Smooth muscle cell (in vitro differentiated cells): ENCODE data around the gene SEL1L3. TPM values are rescaled to one million over a fixed set of nuclear protein-coding genes. Genes with fewer than 3 reads are reported as not detected.

Experiments used
- DNase-seq: peaks from one replicate; lab custom pipeline; 2025; ENCODE audit not compliant: unreplicated experiment; lab: John Stamatoyannopoulos, UW
- H2AFZ ChIP-seq: fragments of 200-600 bp; sonication (generic); 2 replicates; pipeline ENCODE4 v1.6.0; 2016; ENCODE audit warnings: antibody characterized with exemption, low read depth, mild to moderate bottlenecking
- H3F3A ChIP-seq: fragments of 200-600 bp; sonication (generic); 2 replicates; pipeline ENCODE4 v1.6.0; 2017; ENCODE audit warnings: antibody characterized with exemption, low read depth
- H3K27ac ChIP-seq: fragments of 200-600 bp; sonication (generic); 2 replicates; pipeline ENCODE4 v1.5.1; 2016; ENCODE audit warnings: low read depth, mild to moderate bottlenecking
- H3K27me3 ChIP-seq: fragments of 200-600 bp; sonication (generic); 2 replicates; pipeline ENCODE4 v1.6.1; 2016; ENCODE audit warnings: low read depth, mild to moderate bottlenecking
- H3K36me3 ChIP-seq: fragments of 200-600 bp; sonication (generic); 2 replicates; pipeline ENCODE4 v1.5.1; 2016; ENCODE audit warnings: low read depth
- H3K4me1 ChIP-seq: fragments of 200-600 bp; sonication (generic); 2 replicates; pipeline ENCODE4 v1.5.1; 2016; ENCODE audit warnings: low read depth
- H3K4me2 ChIP-seq: fragments of 200-600 bp; sonication (generic); 2 replicates; pipeline ENCODE4 v1.6.0; 2016; ENCODE audit warnings: mild to moderate bottlenecking
- H3K4me3 ChIP-seq: fragments of 200-600 bp; sonication (generic); 2 replicates; pipeline ENCODE4 v1.5.1; 2016; ENCODE audit warnings: mild to moderate bottlenecking
- H3K79me2 ChIP-seq: fragments of 200-600 bp; sonication (generic); 2 replicates; pipeline ENCODE4 v1.6.0; 2016; ENCODE audit warnings: low read depth, mild to moderate bottlenecking
- H3K9ac ChIP-seq: fragments of 200-600 bp; sonication (generic); 2 replicates; pipeline ENCODE4 v1.6.0; 2016; ENCODE audit warnings: low read depth
- H3K9me3 ChIP-seq: fragments of 200-600 bp; sonication (generic); replicated peaks from 2 replicates; pipeline ENCODE4 v1.5.1; 2016; ENCODE audit warnings: low read depth
- H4K20me1 ChIP-seq: fragments of 200-600 bp; sonication (generic); 2 replicates; pipeline ENCODE4 v1.6.0; 2016; ENCODE audit warnings: low read depth
- WGBS: methylation state at CpG from one replicate; pipeline ENCODE4 v1.1.7; 2016; ENCODE audit warnings: low lambda C conversion rate; 5-methylcytosine and 5-hydroxymethylcytosine counted together
- polyA plus RNA-seq: library from polyadenylated mRNA; unstranded; fragments of >200 nt; fragmentation: Nextera tagmentation; extraction: Ambion mirVana; gene quantifications from 2 replicates; pipeline ENCODE4 v1.2.1, GENCODE V29; 2016
- total RNA-seq: library from RNA; depleted of rRNA; stranded (reverse); fragments of >200 nt; gene quantifications from 2 replicates; pipeline ENCODE4 v1.2.3, GENCODE V29; 2014
- TF ChIP-seq, protein P1 (sequence below): fragments of 200-600 bp; sonication (generic); IDR thresholded peaks from 2 replicates; pipeline ENCODE4 v1.5.1; 2017; ENCODE audit warnings: borderline replicate concordance, mild to moderate bottlenecking, antibody characterized with exemption; ENCODE audit not compliant: insufficient read depth, poor library complexity, severe bottlenecking

The SEL1L3 gene
- total and polyA plus RNA-seq, 2 experiments from 2014 or later, result 9.3 to 14.0 TPM

DNA sequence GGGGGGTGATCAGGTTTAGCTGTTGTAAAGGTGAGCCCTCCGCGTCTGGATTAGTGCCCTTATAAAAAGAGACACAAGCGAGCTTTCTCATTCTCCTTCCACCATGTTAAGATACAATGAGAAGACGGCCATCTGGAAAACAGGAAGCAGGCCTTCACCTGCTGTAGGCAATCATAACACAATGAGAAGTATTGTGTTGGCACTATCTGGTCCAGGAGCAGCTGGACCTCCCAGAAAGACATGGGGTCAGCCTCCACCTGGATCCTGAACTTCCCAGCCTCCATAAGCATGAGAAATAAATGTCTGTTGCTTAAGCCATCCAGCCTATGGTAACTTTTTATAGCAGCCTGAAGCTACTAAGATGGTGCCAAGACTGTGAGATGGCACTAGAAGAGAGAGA is 42.6 kb upstream of the SEL1L3 start:
- 96% methylated on average over 4 of the region's 4 CpGs for WGBS
- no peaks in the 10 kb centered on the region for H3K9me3 ChIP-seq
- DNase-seq, result no peak
- no peak overlapping the region for H3K27ac ChIP-seq
- TF ChIP-seq, protein P1, sequence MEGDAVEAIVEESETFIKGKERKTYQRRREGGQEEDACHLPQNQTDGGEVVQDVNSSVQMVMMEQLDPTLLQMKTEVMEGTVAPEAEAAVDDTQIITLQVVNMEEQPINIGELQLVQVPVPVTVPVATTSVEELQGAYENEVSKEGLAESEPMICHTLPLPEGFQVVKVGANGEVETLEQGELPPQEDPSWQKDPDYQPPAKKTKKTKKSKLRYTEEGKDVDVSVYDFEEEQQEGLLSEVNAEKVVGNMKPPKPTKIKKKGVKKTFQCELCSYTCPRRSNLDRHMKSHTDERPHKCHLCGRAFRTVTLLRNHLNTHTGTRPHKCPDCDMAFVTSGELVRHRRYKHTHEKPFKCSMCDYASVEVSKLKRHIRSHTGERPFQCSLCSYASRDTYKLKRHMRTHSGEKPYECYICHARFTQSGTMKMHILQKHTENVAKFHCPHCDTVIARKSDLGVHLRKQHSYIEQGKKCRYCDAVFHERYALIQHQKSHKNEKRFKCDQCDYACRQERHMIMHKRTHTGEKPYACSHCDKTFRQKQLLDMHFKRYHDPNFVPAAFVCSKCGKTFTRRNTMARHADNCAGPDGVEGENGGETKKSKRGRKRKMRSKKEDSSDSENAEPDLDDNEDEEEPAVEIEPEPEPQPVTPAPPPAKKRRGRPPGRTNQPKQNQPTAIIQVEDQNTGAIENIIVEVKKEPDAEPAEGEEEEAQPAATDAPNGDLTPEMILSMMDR, result no peak
- H3K9ac ChIP-seq, result no peak overlapping the region
- no peak overlapping the region for H3K4me3 ChIP-seq
- peaks cover 13% of the 10 kb centered on the region for H3F3A ChIP-seq
- H3K79me2 ChIP-seq, result no peaks in the 10 kb centered on the region
- H3K36me3 ChIP-seq, result no peaks in the 10 kb centered on the region
- H4K20me1 ChIP-seq, result no peaks in the 10 kb centered on the region
- H3K4me2 ChIP-seq, result no peak overlapping the region
- H3K27me3 ChIP-seq, result no peaks in the 10 kb centered on the region
- H3K4me1 ChIP-seq, result no peaks in the 10 kb centered on the region
- H2AFZ ChIP-seq, result no peak overlapping the region

DNA sequence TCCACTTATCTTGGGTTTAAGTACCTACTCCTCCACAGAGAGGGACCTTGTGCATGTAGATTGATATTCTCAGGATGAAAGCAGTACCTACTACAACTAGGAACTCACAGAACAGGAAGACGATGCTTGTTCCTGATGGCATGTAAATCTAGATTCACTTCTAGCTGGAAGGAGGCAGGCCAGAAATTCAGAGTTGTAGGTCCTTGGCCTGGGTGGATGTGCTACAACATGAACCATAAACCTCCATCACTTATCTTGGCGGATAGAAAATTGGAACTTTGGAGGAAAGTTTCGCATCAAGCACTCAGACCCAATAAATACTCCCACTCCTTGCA is 41.9 kb upstream of the SEL1L3 start:
- H3K27ac ChIP-seq, result no peak overlapping the region
- H4K20me1 ChIP-seq, result no peaks in the 10 kb centered on the region
- H3K4me1 ChIP-seq, result no peaks in the 10 kb centered on the region
- H3K79me2 ChIP-seq, result no peaks in the 10 kb centered on the region
- TF ChIP-seq, protein P1, result no peak
- H3K27me3 ChIP-seq, result no peaks in the 10 kb centered on the region
- H3K9me3 ChIP-seq, result no peaks in the 10 kb centered on the region
- H3F3A ChIP-seq, result peaks cover 9% of the 10 kb centered on the region
- WGBS, result 94% methylated on average over 3 of the region's 3 CpGs
- H3K36me3 ChIP-seq, result no peaks in the 10 kb centered on the region
- H3K4me3 ChIP-seq, result no peak overlapping the region
- DNase-seq, result no peak
- no peak overlapping the region for H3K4me2 ChIP-seq
- no peak overlapping the region for H3K9ac ChIP-seq
- H2AFZ ChIP-seq, result no peak overlapping the region

DNA sequence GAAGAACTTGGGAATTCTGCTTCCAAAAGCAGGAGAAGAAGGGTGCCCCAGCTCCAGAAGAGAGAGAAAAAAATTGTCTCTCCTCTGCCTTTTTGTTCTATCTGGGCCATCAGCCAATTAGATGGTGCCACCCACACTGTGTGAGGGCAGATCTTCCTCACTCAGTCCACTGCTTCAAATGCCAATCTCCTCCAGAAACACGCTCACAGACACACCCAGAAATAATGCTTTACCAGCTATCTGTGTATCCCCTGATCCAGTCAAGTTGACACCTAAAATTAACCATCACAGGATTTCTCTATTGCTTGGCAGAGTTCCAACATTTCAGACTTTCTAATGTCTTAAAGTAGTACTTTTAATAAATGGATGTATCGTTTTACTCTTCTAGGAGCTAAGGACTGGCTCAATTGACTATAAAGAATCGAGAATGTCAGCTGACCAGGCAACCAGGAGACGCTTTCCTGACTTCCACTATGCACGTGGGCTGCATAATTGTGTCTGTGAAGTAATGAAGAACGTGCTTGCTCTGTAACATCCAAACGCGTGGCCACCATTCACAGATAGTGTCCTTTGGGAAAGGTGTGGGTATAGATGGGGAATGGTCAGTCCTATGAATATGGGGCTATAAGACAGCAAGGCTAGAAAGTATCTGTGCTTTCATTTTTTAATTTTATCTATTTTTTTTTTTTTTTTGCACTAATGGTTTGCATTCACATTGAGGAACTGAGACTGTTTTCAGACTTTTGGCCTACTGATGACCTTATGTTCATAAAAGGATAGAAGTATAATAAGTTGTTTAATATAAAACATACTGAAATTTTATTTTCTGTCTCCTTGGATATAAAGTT is 41.3 kb upstream of the SEL1L3 start:
- Histone ChIP-seq H3K9me3 (no peaks in the 10 kb centered on the region), H3K4me2 (no peak overlapping the region), H3K79me2 (no peaks in the 10 kb centered on the region), H3K9ac (no peak overlapping the region), H3K36me3 (no peaks in the 10 kb centered on the region), H3K4me1 (no peaks in the 10 kb centered on the region), H3K4me3 (no peak overlapping the region), H3F3A (peaks cover 7% of the 10 kb centered on the region), H3K27me3 (no peaks in the 10 kb centered on the region), H4K20me1 (no peaks in the 10 kb centered on the region), H2AFZ (no peak overlapping the region), H3K27ac (no peak overlapping the region)
- TF ChIP-seq, protein P1, result no peak
- 89% methylated on average over 8 of the region's 8 CpGs for WGBS
- no peak for DNase-seq

DNA sequence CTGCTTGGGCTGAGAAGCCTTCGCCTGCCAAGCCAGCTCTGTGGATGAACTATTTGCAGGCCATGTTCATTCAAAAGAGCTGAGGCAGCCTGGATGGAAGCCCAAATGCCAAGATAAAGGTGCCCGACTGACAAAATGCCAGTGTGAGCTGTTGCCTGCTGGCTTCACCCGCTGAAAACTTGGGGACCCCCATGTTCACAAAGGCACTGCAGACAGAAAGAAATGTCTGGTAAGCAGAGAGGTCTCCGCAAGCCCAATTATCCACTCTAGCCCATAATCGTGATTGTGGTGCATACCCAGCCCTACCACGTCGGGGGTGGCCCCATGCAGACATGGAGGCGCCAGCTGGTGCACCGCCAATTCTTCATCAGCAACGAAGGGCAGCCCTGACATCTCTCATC is 38.2 kb upstream of the SEL1L3 start:
- 91% methylated on average over 10 of the region's 10 CpGs for WGBS
- no peak overlapping the region for H3K4me2 ChIP-seq
- no peaks in the 10 kb centered on the region for H3K27me3 ChIP-seq
- H3K4me3 ChIP-seq, result no peak overlapping the region
- no peaks in the 10 kb centered on the region for H3K9me3 ChIP-seq
- H4K20me1 ChIP-seq, result no peaks in the 10 kb centered on the region
- H2AFZ ChIP-seq, result no peak overlapping the region
- no peak overlapping the region for H3K27ac ChIP-seq
- H3F3A ChIP-seq, result no peaks in the 10 kb centered on the region
- TF ChIP-seq, protein P1, result no peak
- no peaks in the 10 kb centered on the region for H3K79me2 ChIP-seq
- H3K36me3 ChIP-seq, result no peaks in the 10 kb centered on the region
- DNase-seq, result no peak
- H3K4me1 ChIP-seq, result no peaks in the 10 kb centered on the region
- H3K9ac ChIP-seq, result no peak overlapping the region
